ENCODE measurements around the gene TNFRSF14.
"Not testable (repeated sequence)": the region's sequence is repeated elsewhere in the genome, so short reads cannot be mapped to it uniquely, and the experiment has no call there.

The TNFRSF14 gene

GRCh38 chr1:2552189-2552588 is 4.0 kb upstream of the TNFRSF14 start:
- TF ChIP-seq POLR2AphosphoS5 (IDR thresholded peaks at IDR 0.05; ENCODE audit: low read depth) (no peak), REST (IDR thresholded peaks at IDR 0.05; ENCODE audit: insufficient replicate concordance, low read depth) (no peak), GABPA (IDR thresholded peaks at IDR 0.05; ENCODE audit: low read depth) (no peak), CTCF (IDR thresholded peaks at IDR 0.05; ENCODE audit: insufficient read depth, low read length) (no peak)
- no peak for DNase-seq (ENCODE audit: low read depth in 1 of 2, low spot score in 1 of 2)
- Histone ChIP-seq H3K27ac (replicated peaks) (no peak overlapping the region), H3K27me3 (ENCODE audit: insufficient read depth, poor library complexity, severe bottlenecking) (no peaks in the 10 kb centered on the region), H3K4me3 (replicated peaks; ENCODE audit: insufficient read depth, low read length) (no peak overlapping the region)

DNA sequence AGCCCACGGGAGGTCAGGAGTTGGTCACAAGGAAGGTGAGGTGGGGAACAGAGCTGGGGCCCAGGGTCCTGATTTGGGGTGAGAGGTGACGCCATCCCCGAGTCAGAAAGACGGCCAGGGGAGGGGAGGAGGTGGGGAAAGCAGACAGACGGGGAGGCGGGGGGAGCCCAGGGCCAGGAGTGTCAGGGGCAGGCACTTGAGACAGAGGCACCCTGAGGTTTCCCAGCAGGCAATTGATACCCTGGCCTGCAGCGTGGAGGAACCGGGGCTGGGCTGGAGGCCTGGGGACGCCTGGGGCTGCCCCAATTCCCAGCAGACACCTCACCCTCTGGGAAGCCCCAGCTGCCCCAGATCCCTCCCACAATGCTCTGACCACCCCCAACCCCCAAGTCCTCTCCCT is 3.1 kb upstream of the TNFRSF14 start:
- DNase-seq (ENCODE audit: low read depth in 1 of 2, low spot score in 1 of 2); H3K27me3 ChIP-seq (ENCODE audit: insufficient read depth, poor library complexity, severe bottlenecking); H3K27ac ChIP-seq (replicated peaks); H3K4me3 ChIP-seq (replicated peaks; ENCODE audit: insufficient read depth, low read length): not testable (repeated sequence)

- no peak for DNase-seq (ENCODE audit: low read depth in 1 of 2, low spot score in 1 of 2)
- Histone ChIP-seq H3K4me3 (replicated peaks; ENCODE audit: insufficient read depth, low read length) (no peak overlapping the region), H3K27me3 (ENCODE audit: insufficient read depth, poor library complexity, severe bottlenecking) (no peaks in the 10 kb centered on the region), H3K27ac (replicated peaks) (no peak overlapping the region)
- TF ChIP-seq POLR2AphosphoS5 (IDR thresholded peaks at IDR 0.05; ENCODE audit: low read depth) (no peak), REST (IDR thresholded peaks at IDR 0.05; ENCODE audit: insufficient replicate concordance, low read depth) (no peak), GABPA (IDR thresholded peaks at IDR 0.05; ENCODE audit: low read depth) (no peak), CTCF (IDR thresholded peaks at IDR 0.05; ENCODE audit: insufficient read depth, low read length) (no peak)
These were observed 2.1 kb upstream of the TNFRSF14 start for GRCh38 chr1:2553871-2554620.

GRCh38 chr1:2554621-2555387 is 1.4 kb upstream of the TNFRSF14 start:
- peak in 1 of 2 experiments; percentile 60 for DNase-seq (ENCODE audit: low read depth in 1 of 2, low spot score in 1 of 2)
- no peak for TF ChIP-seq REST (IDR thresholded peaks at IDR 0.05; ENCODE audit: insufficient replicate concordance, low read depth)
- peak; percentile 2 for TF ChIP-seq CTCF (IDR thresholded peaks at IDR 0.05; ENCODE audit: insufficient read depth, low read length)
- Histone ChIP-seq H3K27ac (replicated peaks) (peak overlapping the region; percentile 99), H3K4me3 (replicated peaks; ENCODE audit: insufficient read depth, low read length) (no peak overlapping the region), H3K27me3 (ENCODE audit: insufficient read depth, poor library complexity, severe bottlenecking) (no peaks in the 10 kb centered on the region)

All from HL-60 (cell line).